HG03442 (cell line): ENCODE measurements around the gene RERG.
"Not testable (repeated sequence)": the region's sequence is repeated elsewhere in the genome, so short reads cannot be mapped to it uniquely, and the experiment has no call there.

ENCODE experiments used
- ATAC-seq: cut with Tn5 transposase; IDR thresholded peaks from one replicate; pipeline ENCODE4 v1.9.1; 2021; ENCODE audit warnings: mild to moderate bottlenecking, moderate library complexity; ENCODE audit not compliant: unreplicated experiment

RERG gene, protein sequence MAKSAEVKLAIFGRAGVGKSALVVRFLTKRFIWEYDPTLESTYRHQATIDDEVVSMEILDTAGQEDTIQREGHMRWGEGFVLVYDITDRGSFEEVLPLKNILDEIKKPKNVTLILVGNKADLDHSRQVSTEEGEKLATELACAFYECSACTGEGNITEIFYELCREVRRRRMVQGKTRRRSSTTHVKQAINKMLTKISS

DNA sequence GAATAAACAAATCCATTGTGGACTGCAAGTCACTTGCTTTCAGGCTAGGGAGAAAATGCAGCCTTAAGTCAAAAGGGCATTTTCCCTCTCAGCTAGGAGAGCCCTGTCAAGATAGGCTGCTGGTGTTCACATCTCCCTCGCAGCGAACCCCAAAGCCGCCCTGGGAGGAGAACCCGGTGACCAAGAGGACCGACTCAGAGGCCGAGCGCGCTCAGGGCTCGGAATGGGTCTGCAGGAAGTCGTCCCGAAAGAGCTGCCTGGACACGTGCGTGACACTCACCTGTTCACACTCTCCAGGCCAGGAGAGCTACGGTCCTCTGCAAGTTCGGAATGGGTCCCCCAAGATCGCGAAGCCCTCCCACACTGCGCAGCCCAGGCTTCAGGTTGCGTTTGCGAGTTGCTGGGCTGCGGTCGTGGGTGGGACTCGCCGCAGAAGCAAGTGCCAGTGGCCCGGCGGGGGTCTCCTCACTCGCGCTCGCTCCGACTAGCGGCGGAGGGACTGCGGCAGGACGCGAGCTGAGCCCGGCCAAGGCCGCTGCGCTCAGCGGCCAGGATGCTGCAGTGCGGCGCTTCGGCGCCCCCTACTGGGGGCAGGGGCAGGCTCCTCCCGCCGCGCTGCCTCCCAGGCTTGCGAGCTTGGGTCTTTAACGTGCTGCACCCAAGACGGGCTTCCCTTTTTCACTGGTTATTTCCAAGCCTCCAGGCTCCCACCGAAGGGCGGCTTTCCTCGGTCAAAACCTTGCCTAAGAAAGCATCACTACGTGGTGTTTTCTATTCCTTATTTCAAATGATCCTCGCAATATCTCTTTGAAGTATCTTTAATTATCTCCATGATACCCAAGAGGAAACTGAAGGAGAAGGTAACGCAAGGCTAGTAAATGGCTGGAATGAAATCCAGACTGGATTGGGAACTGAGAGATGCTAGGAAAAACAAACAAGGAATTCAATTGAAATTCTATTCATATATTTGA is at the start of gene RERG:
TSS of gene RERG (minus strand) at position 503 of the 971 bp plus-strand sequence. CDS start 3,928 bp downstream, outside the sequence.
- ATAC-seq = peak; percentile 96

DNA sequence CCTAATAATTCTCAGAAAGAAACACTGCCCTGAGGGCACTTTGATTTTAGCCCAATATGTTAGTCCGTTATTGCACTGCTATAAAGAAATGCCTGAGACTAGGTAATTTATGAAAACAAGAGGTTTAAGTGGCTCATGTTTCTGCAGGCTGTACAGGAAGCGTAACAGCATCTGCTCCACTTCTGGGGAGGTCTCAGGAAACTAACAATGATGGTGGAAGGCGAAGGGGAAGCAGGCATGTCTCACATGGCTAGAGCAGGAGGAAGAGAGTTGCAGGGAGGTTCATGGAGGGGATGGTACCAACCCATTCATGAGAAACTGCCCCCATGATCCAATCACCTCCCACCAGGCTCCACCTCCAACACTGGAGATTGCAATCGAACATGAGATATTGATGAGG is 49.4 kb upstream of the RERG start:
- no peak for ATAC-seq

DNA sequence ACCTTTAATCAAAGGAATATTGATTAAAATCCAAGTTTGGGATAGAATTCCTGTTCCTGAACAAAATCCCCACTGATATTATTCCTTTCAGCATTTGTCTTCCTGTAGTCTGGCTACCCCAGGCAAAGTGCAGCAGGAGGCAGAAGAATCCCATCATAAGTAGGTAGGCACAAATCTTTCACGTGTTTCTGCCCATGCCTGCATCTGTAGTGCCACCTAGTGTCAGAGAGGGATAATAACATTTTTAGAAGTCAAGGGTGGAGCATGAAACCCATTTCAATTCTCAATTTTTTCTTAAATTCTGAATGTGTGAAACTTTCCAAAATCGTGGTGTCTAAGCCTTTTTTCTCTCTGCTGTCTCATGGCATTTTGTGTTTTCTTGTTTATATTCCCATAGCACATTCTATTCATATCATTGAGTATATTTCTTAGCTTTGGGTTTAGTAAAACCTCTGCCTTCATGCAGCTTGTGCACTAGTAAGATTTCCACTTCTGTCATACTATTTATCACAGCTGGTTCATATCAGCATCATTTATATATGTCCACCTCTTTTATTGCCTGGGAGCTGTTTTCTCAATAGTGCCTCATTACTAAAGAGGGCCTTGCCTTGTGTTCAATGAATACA is 47.8 kb upstream of the RERG start:
- peak; percentile 85 for ATAC-seq

DNA sequence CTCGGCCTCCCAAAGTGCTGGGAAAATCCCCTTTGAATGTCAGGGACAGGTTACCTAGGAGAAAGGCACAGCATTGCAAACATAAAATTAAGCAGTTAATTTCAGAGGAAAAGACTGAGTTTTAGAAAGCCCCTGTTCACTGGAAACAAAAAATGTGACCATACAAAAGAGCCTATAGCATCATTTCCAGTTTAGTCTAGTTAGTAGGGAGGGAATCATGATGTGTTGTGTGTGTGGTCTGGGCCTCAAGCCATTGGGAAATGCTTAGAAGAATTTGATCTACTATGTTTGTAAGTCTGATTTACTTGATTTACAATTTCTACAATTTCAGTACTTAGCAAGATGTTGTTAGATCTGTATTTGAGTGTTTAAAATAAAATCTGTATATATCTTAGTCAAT is 47.1 kb upstream of the RERG start:
- ATAC-seq = no peak

DNA sequence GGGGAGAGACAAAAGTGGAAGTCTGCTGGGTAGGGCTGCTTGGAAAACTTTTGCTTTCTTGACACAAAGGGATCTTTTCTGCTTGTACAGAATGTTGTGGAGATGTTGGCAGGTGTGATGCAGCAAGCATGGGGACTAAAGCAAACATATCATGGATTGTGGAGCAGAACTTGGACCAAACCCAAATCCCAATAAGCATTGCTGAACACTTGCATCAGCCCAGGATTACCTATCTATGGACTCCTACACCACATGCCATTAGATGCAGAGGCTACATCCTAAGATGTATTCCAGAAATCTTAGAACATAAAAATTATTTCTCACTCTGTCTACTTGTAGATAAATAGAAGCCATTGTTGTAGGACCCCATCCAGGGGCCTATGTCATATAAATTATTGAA is 44.7 kb upstream of the RERG start:
- no peak for ATAC-seq

DNA sequence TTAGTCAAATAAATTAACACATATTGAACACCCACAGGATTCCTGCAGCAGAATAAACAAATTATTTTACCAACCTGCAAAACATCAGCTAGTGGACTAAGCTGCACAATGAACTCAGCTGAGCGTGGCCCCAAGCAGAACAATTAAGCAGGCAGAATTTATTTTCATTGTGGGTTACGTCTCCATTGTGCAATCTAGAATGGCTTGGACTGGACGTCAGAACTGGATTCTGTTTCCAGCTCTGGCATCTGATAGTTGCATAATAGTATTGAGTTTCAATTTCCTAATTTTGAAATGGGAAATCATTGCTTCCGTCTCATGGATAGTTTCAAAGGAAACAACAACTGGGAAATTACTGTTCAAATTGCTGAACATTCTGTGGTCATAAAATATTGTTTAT is 35.5 kb upstream of the RERG start:
- ATAC-seq = no peak

DNA sequence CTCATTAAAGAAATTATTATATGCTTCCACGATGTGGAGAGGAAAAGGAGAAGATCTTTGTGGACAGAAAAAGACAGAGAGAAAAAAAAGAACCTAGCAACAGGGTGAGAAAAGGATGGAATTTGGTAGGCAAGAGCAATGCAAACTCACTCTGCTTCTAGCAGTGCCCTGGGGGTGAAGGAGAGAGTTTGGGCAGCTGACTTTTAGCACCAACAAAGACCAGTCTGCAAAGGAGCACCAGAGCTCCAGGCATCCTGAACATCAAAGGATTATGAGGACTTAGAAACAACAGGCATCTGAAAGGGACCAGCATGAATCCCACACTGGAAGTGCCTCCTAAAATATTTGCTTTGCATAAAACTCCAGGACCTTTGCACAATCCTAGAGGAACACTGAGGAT is 32.8 kb upstream of the RERG start:
- no peak for ATAC-seq

DNA sequence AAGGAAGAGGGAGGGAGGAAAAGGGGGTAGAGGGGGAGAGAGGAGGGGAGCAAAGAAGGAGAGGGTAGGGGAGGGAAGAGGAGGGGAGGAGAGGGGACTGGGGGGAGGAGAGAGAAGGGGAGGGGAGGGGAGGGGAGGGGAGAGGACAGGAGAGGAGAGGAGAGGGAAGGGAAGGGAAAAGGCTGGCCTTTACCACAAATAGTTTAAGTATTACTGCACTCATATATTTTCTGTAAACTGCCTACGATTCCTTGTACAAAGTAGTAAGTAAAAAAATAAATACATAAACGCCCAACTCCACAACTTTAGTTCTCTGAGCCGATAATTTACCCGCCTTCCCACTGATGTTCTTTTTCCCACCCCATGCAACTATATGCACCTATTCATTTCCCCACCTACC is 23.7 kb upstream of the RERG start:
- ATAC-seq = no peak

DNA sequence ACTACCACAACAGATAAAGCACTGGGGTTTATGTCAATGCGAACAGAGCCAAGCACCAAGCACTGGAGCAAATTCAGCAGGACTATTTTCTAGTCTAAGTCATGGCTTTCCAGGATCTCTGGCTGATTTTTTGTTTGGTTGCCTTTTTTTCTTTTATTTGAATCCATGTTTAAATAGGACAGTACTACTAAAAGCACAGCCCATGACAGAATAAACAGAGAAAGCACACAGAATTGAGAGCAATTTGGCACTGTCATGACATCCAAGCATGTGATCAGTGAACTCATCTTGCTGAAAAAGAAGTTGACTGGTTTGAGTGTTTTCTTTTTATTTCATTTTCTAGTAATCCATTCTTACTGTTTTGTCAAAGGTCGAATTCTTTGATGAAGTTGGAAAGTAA is 23.1 kb upstream of the RERG start:
- no peak for ATAC-seq

DNA sequence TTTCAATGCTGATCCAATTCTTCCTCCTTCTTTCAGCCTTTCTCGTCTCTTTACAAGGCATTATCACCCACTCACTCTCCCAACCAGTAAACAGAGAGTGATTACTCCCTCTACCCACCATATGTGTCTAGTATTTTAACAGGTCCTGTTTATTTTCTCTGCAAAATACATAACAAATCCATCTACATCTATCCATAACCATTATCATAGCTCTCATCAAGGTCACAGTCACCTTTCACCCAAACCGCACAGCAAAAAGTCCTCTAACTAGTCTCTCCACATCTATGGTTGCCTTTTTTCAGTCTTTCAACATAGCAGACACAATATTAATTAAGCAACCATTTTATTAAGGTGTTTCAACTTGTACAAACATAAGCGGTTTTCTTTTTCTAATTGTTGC is 21.9 kb upstream of the RERG start:
- ATAC-seq = no peak

DNA sequence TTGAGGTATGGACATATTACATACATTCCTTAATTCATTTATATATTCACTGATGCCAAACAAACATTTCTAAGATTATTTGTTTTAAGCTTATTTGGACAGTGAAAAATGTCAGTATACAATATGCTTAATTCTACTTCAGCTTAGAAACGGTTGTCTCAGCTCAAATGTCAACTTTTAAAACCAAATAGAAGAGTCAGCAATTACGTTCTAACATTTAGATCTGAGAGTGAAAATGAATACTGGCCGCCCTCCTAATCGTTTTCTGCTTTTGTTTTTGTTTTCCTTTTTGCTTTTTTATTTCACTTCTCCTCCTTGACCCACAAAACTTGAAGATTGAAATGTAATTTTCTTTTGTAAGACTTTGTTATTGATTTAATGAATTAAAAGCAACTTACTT is 19.7 kb upstream of the RERG start:
- ATAC-seq = no peak

DNA sequence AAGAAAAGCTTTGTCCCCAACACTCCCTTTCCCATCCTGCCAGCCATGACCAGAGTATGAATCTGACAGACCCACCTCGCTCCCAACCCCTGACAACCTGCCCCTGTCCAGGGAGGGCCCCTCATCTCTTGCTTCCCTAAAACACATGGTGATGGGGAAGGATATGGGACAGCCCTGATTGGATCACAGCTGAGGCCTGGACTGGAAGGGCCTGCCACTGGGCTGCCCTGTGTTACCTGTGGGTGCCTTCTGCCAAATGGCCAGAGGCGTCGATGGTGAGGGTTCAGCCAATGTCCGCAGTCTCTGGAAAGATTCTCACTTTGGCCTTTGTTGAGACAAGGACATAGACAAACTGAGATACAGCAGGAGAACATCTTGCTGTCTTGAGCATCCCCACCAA is 13.3 kb upstream of the RERG start:
- no peak for ATAC-seq

DNA sequence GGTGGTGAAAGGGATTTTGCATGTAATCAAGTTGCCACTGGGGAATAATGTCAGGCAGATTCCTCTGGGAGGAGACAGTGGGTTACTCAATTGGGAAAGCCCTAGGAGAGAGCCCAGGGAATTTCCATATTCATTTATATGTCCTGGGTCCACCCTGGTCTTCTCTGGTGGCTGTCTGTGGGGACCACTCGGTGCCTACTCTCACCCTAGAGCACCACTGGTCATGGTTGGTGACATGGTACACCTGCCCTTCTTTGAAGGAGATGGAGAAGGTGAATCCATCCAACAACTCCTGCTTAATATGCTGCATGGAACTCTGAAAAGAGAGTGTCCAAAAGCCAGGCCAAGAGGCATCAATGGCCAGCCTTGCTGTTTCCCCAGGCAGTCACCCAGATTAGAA is 12.8 kb upstream of the RERG start:
- ATAC-seq = no peak

DNA sequence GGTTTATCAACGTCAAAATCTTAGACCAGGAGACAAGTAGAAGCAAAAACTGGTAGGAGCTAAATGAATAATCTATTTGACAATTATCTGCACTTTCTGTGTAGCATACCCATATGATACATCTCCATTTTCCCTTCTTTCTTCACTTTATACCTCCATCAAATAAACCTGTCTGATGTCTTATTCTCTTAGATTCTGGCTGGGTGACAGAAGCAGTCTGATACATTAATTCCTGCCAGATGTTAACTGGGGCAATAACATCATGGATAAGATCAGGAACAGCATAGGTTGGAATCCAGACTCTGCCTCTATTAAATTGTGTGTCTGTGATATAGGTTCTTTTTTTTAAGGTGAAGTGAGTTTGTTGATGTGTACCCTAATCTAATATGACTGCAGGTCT is 11.7 kb upstream of the RERG start:
- ATAC-seq = no peak

DNA sequence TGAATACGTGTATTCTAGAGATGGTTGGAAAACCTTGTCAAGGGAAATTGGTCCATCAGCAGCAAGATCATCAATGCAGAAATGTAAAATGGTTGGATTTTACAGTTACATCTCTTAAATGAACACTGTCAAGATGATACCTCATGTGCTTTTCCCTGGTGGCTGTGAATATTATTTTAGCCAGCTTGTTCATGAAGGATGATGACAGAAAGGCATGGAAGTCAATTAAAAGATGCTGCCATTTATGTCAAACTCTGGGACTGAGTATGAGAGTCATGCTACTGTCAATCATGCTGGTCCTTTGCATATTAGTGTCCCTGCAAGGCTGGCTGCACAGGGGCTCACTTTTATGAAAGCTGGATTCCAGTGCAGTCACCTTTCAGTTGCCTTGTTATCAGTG is 10.3 kb upstream of the RERG start:
- no peak for ATAC-seq

DNA sequence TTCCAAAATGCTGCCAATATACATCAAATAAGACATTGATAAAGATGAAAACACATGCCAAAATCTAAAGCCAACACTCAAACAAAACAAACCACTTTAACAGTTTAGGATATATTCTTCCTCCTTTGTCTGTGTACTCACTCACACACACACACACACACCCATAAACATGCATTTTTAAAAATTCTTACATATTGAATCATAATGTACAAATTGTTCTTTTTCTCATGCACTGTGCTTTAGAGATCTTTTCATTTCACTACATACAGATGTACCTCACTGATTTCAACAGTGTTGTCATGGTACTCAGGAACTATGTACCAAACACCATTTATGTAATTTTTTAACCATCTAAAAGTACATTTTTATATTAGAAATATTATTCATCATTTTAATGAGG is 9.5 kb upstream of the RERG start:
- no peak for ATAC-seq

DNA sequence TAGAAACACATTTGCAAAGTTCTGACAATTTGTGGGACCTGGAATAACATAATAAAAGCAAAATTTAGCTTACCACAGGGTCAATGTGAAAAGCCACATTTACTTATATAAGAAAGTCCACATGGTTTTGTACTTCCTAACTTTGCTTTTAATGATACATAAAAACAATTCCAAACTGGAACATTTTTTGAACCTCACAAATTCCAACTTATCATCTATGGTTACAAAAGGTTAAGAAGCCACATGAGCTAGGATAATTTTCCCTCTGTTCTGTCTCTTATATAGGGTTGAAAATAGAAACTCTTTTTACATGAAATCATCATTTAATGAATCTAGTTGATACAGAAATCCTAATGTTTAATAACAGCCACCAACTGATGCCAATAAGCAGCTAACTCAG is 8.9 kb upstream of the RERG start:
- no peak for ATAC-seq

DNA sequence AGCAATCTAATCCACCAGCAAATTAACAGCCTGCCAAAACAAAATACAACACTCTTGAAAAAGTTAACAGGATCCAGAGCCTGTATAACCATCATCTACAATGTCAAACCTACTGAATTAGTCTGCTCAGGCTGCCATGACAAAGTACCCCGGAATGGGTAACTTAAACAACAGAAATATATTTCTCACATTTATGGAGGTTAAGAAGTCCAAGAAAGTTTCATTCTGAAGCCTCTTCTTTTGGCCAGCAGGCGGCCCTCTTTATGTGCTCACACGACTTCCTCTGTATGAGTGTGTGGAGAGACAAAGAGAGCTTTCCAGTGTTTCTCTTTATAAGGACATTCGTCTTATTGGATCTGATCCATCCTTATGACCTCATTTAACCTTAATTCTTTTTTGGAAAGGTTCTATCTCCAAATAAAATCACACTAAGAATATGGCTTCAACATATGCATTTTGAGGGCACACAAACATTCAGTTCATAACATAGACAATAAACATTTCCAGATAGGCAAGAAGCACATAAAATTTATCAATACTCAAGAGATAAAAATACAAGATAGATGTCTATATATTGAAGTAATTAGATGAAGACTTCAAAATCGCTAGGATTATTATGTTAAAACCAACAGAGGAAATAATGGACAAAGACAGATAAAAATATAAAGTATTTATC is 5.9 kb upstream of the RERG start:
- peak; percentile 66 for ATAC-seq

DNA sequence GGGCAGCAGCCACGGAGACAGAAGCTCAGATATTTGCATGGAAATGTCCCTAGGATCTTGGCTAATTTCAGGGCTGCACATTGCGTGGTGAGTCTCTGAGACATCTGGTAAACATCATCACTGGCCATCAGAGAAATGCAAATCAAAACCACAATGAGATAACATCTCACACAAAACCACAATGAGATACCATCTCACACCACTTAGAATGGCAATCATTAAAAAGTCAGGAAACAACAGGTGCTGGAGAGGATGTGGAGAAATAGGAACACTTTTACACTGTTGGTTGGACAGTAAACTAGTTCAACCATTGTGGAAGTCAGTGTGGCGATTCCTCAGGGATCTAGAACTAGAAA is 4.6 kb upstream of the RERG start:
- ATAC-seq = not testable (repeated sequence)

DNA sequence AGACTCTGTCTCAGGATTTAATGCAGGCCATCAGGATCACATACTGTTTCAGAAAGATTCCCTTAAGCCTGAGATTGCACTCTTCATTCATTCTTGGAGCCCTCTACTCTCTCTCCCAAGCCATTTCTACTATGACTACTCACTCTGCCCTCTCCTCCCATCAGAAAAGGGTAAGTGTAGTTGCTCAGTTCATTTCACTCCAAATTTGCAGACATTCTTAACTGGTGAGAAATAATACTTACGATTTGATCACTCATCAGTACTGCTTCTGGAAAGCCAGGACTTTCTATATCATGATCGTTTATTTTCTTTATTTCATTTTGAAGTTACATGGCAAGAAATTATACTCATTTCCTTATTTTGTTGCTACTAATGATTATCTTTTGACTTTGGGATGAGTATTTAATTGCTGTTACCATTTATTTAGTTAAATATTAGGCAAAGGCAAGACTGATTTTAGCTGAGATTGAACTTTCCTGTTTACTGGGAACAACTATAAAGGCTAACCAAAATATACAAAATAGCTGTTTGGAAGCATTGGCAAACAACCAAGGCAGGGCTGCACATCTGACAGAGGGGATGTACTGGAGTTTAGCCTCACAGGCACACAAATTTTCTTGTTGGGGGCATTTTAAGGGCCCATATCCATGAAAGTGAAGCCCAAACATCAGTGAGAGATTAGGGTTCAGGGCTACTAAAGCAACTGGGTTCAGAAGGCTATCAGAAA is 4.1 kb upstream of the RERG start:
- ATAC-seq = no peak

DNA sequence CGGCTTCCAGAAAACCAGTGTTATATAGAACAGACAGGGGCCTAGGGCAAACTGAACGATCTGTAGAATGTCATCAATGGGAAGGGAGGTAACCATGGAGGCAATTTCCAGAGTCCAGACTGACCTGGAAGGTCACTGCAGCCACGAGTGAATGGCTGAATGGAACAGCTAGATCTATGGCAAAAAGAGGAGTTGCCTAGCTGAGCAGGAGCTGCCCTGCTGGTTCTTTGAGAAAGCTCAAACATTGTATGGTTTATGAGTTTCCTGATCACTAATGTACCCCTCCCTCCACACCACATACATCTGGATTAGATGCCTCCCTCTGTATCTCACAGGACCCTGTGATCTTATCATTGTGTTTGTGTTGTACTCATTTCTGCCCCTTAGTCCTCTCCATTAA is 1.0 kb upstream of the RERG start:
- ATAC-seq = no peak
